H1 (cell line): ENCODE results near the gene ADAM12. TPM values are rescaled to one million over a fixed set of nuclear protein-coding genes. Genes with fewer than 3 reads are reported as not detected.

ENCODE experiments used
- CTCF ChIA-PET: fragments of 300-600 bp; sonication (Branson Sonifier 250); formaldehyde crosslinking; loops from one replicate; lab custom pipeline; 2021; ENCODE audit not compliant: partially characterized antibody; lab: Charles Lee
- POLR2A ChIA-PET: fragments of 300-600 bp; sonication (Branson Sonifier 250); formaldehyde crosslinking; loops from one replicate; lab custom pipeline; 2021; ENCODE audit warnings: inconsistent platforms; ENCODE audit not compliant: partially characterized antibody; lab: Charles Lee
- DNase-seq, 2 experiments: peaks; one replicate each; pipeline versions ENCODE4 v3.0.0 to v3.0.0-alpha.2; 2010 to 2022; ENCODE audit warnings: low spot score in 2 of 2, low read depth in 1 of 2, mixed read lengths in 1 of 2
- FAIRE-seq: peaks from 2 replicates; lab custom pipeline; 2011; peaks lifted over from hg19 to GRCh38; lab: Jason Lieb, UNC
- H2AFZ ChIP-seq: 2 replicates; pipeline ENCODE4 v1.8.1; 2012; ENCODE audit warnings: low read length, inconsistent platforms
- H2AK5ac ChIP-seq: 2 replicates; pipeline ENCODE4 v1.6.1; 2013; ENCODE audit warnings: low read depth, low read length
- H2BK120ac ChIP-seq: replicated peaks from 2 replicates; pipeline ENCODE3; 2013; ENCODE audit warnings: low read depth, low read length, inconsistent platforms
- H2BK12ac ChIP-seq: 2 replicates; pipeline ENCODE4 v1.6.1; 2013; ENCODE audit warnings: low read depth, low read length
- H2BK15ac ChIP-seq: 2 replicates; pipeline ENCODE4 v1.6.1; 2013; ENCODE audit warnings: low read length
- H2BK20ac ChIP-seq: 2 replicates; pipeline ENCODE4 v1.6.1; 2013; ENCODE audit warnings: low read length
- H2BK5ac ChIP-seq: 2 replicates; pipeline ENCODE4 v1.6.1; 2013; ENCODE audit warnings: low read depth, low read length
- H3K14ac ChIP-seq: 2 replicates; pipeline ENCODE4 v1.6.1; 2013; ENCODE audit warnings: inconsistent platforms; ENCODE audit not compliant: insufficient read length
- H3K18ac ChIP-seq: 2 replicates; pipeline ENCODE4 v1.6.1; 2013; ENCODE audit warnings: low read length; ENCODE audit errors: extremely low read depth
- H3K23ac ChIP-seq: 2 replicates; pipeline ENCODE4 v1.6.1; 2013; ENCODE audit warnings: inconsistent platforms; ENCODE audit not compliant: insufficient read length
- H3K23me2 ChIP-seq: 2 replicates; pipeline ENCODE4 v1.6.1; 2013; ENCODE audit warnings: low read depth, low read length
- H3K27ac ChIP-seq: 2 replicates; pipeline ENCODE4 v1.6.1; 2011; ENCODE audit warnings: low read depth, low read length, inconsistent platforms
- H3K27me3 ChIP-seq, 4 experiments: replicated peaks in 1 of 4; 1 replicate in 1 of 4; 2 replicates in 3 of 4; pipeline versions ENCODE4 v1.6.1 to v1.8.1; 2011 to 2013; ENCODE audit warnings: low read length in 3 of 4, mild to moderate bottlenecking in 3 of 4, inconsistent platforms in 2 of 4, mixed read lengths in 2 of 4, moderate library complexity in 1 of 4; ENCODE audit not compliant: control insufficient read depth in 3 of 4, insufficient read depth in 3 of 4; ENCODE audit errors: extremely low read depth in 1 of 4
- H3K36me3 ChIP-seq, 4 experiments: 2 replicates each; pipeline versions ENCODE4 v1.6.1 to v1.8.1; 2011 to 2013; ENCODE audit warnings: mild to moderate bottlenecking in 4 of 4, low read length in 3 of 4, moderate library complexity in 2 of 4, control low read depth in 1 of 4, inconsistent platforms in 1 of 4; ENCODE audit not compliant: insufficient read depth in 4 of 4, control insufficient read depth in 2 of 4
- H3K4ac ChIP-seq: replicated peaks from 2 replicates; pipeline ENCODE3; 2013; ENCODE audit warnings: low read length, low read depth, mixed read lengths, inconsistent platforms; ENCODE audit not compliant: insufficient read length
- H3K4me1 ChIP-seq, 4 experiments: replicated peaks in 1 of 4; 1 replicate in 1 of 4; 2 replicates in 3 of 4; pipeline versions ENCODE4 v1.6.1 to v1.8.1; 2011 to 2013; ENCODE audit warnings: low read length in 3 of 4, inconsistent platforms in 2 of 4, mixed read lengths in 1 of 4; ENCODE audit not compliant: insufficient read depth in 4 of 4, control insufficient read depth in 3 of 4
- H3K4me2 ChIP-seq, 2 experiments: 2 replicates each; pipeline versions ENCODE4 v1.6.1 to v1.8.1; 2011 to 2013; ENCODE audit warnings: low read depth in 2 of 2, low read length in 2 of 2, control low read depth in 1 of 2, inconsistent platforms in 1 of 2, mild to moderate bottlenecking in 1 of 2; ENCODE audit not compliant: insufficient read depth in 1 of 2
- H3K4me3 ChIP-seq, 4 experiments: fragments of 200-600, 300-600 bp in 1 of 4; sonication (generic), shearing (Covaris generic), sonication (Bioruptor Twin) in 1 of 4; 2 replicates each; pipeline versions ENCODE4 v1.5.1 to v1.8.1; 2011 to 2016; ENCODE audit warnings: low read length in 4 of 4, low read depth in 3 of 4, control low read depth in 2 of 4, inconsistent platforms in 2 of 4, mild to moderate bottlenecking in 2 of 4, mixed read lengths in 1 of 4, moderate library complexity in 1 of 4; ENCODE audit not compliant: insufficient read depth in 2 of 4; ENCODE audit errors: extremely low read depth in 1 of 4
- H3K56ac ChIP-seq: replicated peaks from 2 replicates; pipeline ENCODE3; 2013; ENCODE audit warnings: low read depth, mild to moderate bottlenecking, mixed read lengths, low read length, inconsistent platforms; ENCODE audit not compliant: insufficient read length
- H3K79me1 ChIP-seq: 2 replicates; pipeline ENCODE4 v1.6.1; 2013; ENCODE audit warnings: low read depth, low read length, control low read depth
- H3K79me2 ChIP-seq, 2 experiments: 2 replicates each; pipeline versions ENCODE4 v1.6.1 to v1.8.1; 2012 to 2013; ENCODE audit warnings: low read length in 2 of 2, mild to moderate bottlenecking in 2 of 2, inconsistent platforms in 1 of 2; ENCODE audit not compliant: insufficient read depth in 2 of 2, control insufficient read depth in 1 of 2
- H3K9ac ChIP-seq, 4 experiments: replicated peaks in 1 of 4; 1 replicate in 1 of 4; 2 replicates in 3 of 4; pipeline versions ENCODE4 v1.6.1 to v1.8.1; 2011 to 2013; ENCODE audit warnings: low read depth in 3 of 4, low read length in 3 of 4, control low read depth in 2 of 4, mild to moderate bottlenecking in 2 of 4, moderate library complexity in 2 of 4, inconsistent platforms in 1 of 4; ENCODE audit errors: extremely low read depth in 1 of 4
- H3K9me3 ChIP-seq, 2 experiments: 2 replicates each; pipeline versions ENCODE4 v1.6.1 to v1.8.1; 2012 to 2013; ENCODE audit warnings: mild to moderate bottlenecking in 2 of 2, moderate library complexity in 2 of 2, control low read depth in 1 of 2, inconsistent platforms in 1 of 2, low read depth in 1 of 2, low read length in 1 of 2, mixed read lengths in 1 of 2; ENCODE audit not compliant: insufficient read depth in 2 of 2
- H4K20me1 ChIP-seq, 2 experiments: replicated peaks in 1 of 2; 2 replicates each; pipeline versions ENCODE3 to v1.8.1; 2011 to 2013; ENCODE audit warnings: inconsistent platforms in 2 of 2, low read length in 2 of 2, mild to moderate bottlenecking in 1 of 2; ENCODE audit not compliant: insufficient read depth in 2 of 2, control insufficient read depth in 1 of 2
- H4K5ac ChIP-seq: 2 replicates; pipeline ENCODE4 v1.6.1; 2013; ENCODE audit warnings: low read length, low read depth, mixed read lengths, inconsistent platforms; ENCODE audit not compliant: insufficient read length
- H4K8ac ChIP-seq: 2 replicates; pipeline ENCODE4 v1.8.0; 2013; ENCODE audit warnings: mild to moderate bottlenecking, moderate library complexity, low read length, inconsistent platforms; ENCODE audit not compliant: insufficient read depth; ENCODE audit errors: extremely low read depth
- H4K91ac ChIP-seq: replicated peaks from 2 replicates; pipeline ENCODE3; 2013; ENCODE audit warnings: low read length, mixed read lengths, inconsistent platforms; ENCODE audit not compliant: insufficient read length
- CTCF ChIP-seq, 3 experiments: IDR thresholded peaks; 1 replicate in 2 of 3; 2 replicates in 1 of 3; pipeline versions ENCODE4 v1.5.1 to v1.6.1; 2011; ENCODE audit warnings: low read length in 3 of 3, mild to moderate bottlenecking in 3 of 3, inconsistent platforms in 2 of 3, low read depth in 1 of 3, moderate library complexity in 1 of 3; ENCODE audit not compliant: insufficient read depth in 1 of 3; ENCODE audit errors: control extremely low read depth in 1 of 3
- E2F6 ChIP-seq: IDR thresholded peaks from 2 replicates; pipeline ENCODE4 v1.6.1; 2012; ENCODE audit warnings: inconsistent platforms
- HDAC6 ChIP-seq: IDR thresholded peaks from one replicate; pipeline ENCODE4 v1.7.1; 2012; ENCODE audit warnings: low read depth, mild to moderate bottlenecking, inconsistent platforms, low read length, moderate library complexity
- RAD21 ChIP-seq, 2 experiments: IDR thresholded peaks in 1 of 2; conservative IDR thresholded peaks in 1 of 2; 2 replicates each; pipeline ENCODE4 v1.6.1; 2011; ENCODE audit warnings: low read depth in 2 of 2, low read length in 2 of 2, improper control_type of control experiment in 1 of 2, inconsistent platforms in 1 of 2, mild to moderate bottlenecking in 1 of 2, moderate library complexity in 1 of 2
- SIRT6 ChIP-seq: IDR thresholded peaks from one replicate; pipeline ENCODE4 v1.7.1; 2012; ENCODE audit warnings: low read length, inconsistent platforms
- WGBS, 2 experiments: shearing (Covaris generic) in 1 of 2; methylation state at CpG; one replicate each; pipeline versions ENCODE4 v1.1.6 to v1.1.7; 2013 to 2015; ENCODE audit warnings: low lambda C conversion rate in 2 of 2, mixed read lengths in 2 of 2, inconsistent platforms in 1 of 2, low coverage in 1 of 2, missing lambda C conversion rate in 1 of 2; ENCODE audit not compliant: insufficient replicate concordance in 2 of 2, insufficient coverage in 1 of 2, insufficient read length in 1 of 2; ENCODE audit errors: extremely low coverage in 1 of 2, missing lambda C conversion rate in 1 of 2; 5-methylcytosine and 5-hydroxymethylcytosine counted together
- polyA plus RNA-seq, 7 experiments: library from polyadenylated mRNA; depleted of rRNA in 3 of 7; stranded (reverse) in 5 of 7; unstranded in 2 of 7; fragments of >200 nt in 5 of 7; fragments of 200-250 nt in 2 of 7; gene quantifications; 1 replicate in 5 of 7; 2 replicates in 1 of 7; 4 replicates in 1 of 7; pipeline versions ENCODE4 v1.2.1 to v1.2.3, GENCODE V29; 2011 to 2013; ENCODE audit warnings: missing spikeins in 2 of 7, mixed read lengths in 2 of 7
- total RNA-seq: library from RNA; stranded (reverse); fragmentation: NEBNext Ultra II Directional; extraction: Animal tissue kit (Norgen Biotek cat#: 25700); gene quantifications from 2 replicates; pipeline ENCODE4 v1.2.1, GENCODE V29; 2021

Gene ADAM12
- total and polyA plus RNA-seq, 2 of the 8 experiments (the other 6 are each of a cell fraction or from before 2014, with no cell fraction given), result 0.07 to 0.17 TPM

GRCh38 chr10:126013489-126014281 is 374.6 kb downstream of the ADAM12 start:
- TF ChIP-seq SIRT6 (no peak), CTCF (IDR thresholded peaks at IDR 0.05; ENCODE audit: control extremely low read depth in 1 of 3, insufficient read depth in 1 of 3, low read depth in 1 of 3, low read length in 3 of 3) (peak; percentile 51 to 67 (median 51)), E2F6 (no peak), RAD21 (IDR thresholded peaks at IDR 0.05 in 1 of 2, conservative IDR thresholded peaks at IDR 0.05 in 1 of 2; ENCODE audit: low read depth in 2 of 2, low read length in 2 of 2) (peak; percentile 57 to 68), HDAC6 (no peak)
- CTCF ChIA-PET, result interaction anchor here (0.8 to 1.9 kb wide), 6 partner anchors 20 to 145 kb away, joined by 3 to 9 read pairs (median 4); no protein-coding TSS in a partner anchor
- H3K79me2 ChIP-seq, result no peaks in the 10 kb centered on the region
- 76% methylated on average over 9 of the region's 10 CpGs; no CpG with 5 or more reads in 1 of the 2 experiments for WGBS, 2 experiments
- H3K4ac ChIP-seq, result no peak overlapping the region
- H2BK120ac ChIP-seq, result no peak overlapping the region
- H2BK15ac ChIP-seq, result 0 out of 2 replicates have a peak overlapping the region, but pooled peaks have one; percentile 14
- no peak overlapping the region for H2BK12ac ChIP-seq
- H3K23ac ChIP-seq, result no peak overlapping the region
- POLR2A ChIA-PET, result no interaction called here
- no peak for FAIRE-seq
- H3K14ac ChIP-seq, result no peak overlapping the region
- no peak overlapping the region for H2BK20ac ChIP-seq
- H3K4me1 ChIP-seq, result no peaks in the 10 kb centered on the region; a peak in 1 of 7 replicates
- H4K20me1 ChIP-seq, result no peaks in the 10 kb centered on the region
- no peak overlapping the region for H3K18ac ChIP-seq
- H3K79me1 ChIP-seq, result no peaks in the 10 kb centered on the region
- no peak overlapping the region for H4K5ac ChIP-seq
- no peak overlapping the region for H3K27ac ChIP-seq
- H2AFZ ChIP-seq, result peak overlapping the region; percentile 36
- H2AK5ac ChIP-seq, result no peak overlapping the region
- no peak overlapping the region for H4K91ac ChIP-seq
- no peak overlapping the region for H3K9ac ChIP-seq
- no peaks in the 10 kb centered on the region for H3K27me3 ChIP-seq
- H3K23me2 ChIP-seq, result no peaks in the 10 kb centered on the region
- H4K8ac ChIP-seq, result no peak overlapping the region
- no peak overlapping the region for H3K4me3 ChIP-seq
- no peaks in the 10 kb centered on the region for H3K9me3 ChIP-seq
- no peak overlapping the region for H3K4me2 ChIP-seq
- H3K56ac ChIP-seq, result no peak overlapping the region
- H2BK5ac ChIP-seq, result no peak overlapping the region
- no peaks in the 10 kb centered on the region for H3K36me3 ChIP-seq
- DNase-seq, result peak; percentile 13 to 55
